HG02884 (cell line): ENCODE results near the gene PCYT1A.

Source experiments
- ATAC-seq: cut with Tn5 transposase; IDR thresholded peaks from one replicate; pipeline ENCODE4 v1.9.1; 2021; ENCODE audit warnings: mild to moderate bottlenecking, moderate library complexity; ENCODE audit not compliant: unreplicated experiment

PCYT1A gene

DNA sequence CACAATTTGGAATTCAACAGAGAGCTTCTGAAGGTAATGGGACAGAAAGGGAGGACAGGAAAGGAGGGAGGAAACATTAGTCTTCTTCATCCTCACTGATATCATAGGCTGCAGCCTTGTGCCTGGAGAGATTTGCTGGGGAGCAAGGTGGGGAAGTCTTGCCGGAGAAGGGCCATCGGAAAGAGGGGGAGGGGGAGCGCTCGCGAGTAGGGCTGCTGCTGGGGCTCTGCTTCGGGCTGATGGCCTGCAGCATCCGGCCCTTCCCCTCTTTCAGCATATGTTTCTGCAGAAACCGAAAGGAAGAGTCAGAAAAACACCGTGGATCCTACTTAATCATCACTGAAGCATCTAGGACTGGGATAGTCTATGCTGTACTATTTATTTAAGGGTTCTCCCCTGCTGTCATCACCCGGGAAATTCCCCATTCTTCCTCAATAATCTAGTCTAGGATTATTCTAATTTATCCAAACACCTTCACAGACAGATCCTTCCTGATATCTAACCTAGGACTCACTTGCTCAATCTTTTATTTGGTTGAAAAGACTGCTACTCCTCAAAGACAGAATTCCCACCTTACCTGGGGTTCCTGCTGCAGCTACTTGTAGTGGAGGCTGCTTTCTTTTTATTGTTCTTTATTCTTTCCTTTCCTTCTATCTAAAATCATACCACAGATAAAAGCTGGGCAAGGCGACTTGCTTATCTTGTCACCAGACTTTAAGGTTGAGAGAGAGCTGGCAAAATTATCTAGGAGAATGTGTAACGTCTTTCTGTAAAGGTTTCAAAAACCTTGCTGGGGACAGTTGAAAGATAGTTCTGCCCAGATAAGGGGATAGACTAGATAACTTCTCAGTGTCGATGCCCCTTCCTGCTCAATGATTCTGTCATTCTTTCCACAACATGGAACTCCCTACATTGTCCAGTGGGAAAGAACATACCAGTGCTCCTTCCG lies 48.6 kb downstream of the PCYT1A start:
- ATAC-seq = no peak

DNA sequence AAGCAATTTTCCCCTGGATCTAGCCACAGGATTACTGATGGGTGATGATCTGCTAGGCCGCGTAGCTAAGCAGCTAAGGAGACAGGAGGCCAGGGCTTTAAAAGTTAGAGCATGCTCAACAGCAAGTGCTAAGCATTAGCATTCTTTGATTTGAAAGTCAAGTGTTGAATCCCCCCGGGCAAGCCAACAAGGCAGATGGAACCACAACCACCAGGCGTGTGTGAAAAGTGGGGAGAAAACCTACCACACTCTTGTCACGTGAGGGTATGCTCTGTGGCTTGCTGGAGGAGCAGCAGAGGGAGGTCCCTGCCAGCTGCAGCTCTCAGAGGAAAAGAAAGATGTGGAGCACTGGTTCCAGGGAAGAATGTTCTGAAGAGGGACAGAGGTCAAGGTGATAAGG lies 50.3 kb downstream of the PCYT1A start:
- no peak for ATAC-seq

DNA sequence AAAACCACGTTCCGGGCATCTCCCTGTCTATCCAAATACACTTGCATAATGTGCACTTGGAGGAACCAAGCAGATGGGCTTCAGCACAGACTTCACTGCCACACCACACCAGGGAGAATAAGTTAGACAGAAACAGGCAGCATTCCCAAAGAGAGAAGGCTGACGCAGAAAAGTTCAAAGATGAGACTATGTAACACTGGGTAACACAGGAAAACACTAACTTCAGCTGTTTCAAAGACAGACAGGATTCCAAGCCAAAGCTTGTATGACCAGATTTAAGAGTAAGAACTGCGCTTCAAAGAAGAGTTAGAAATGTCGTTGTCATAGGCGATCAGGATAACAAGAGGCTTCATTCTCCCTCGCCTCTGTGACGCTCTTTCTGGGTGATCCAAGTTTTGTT lies 51.3 kb downstream of the PCYT1A start:
- no peak for ATAC-seq

DNA sequence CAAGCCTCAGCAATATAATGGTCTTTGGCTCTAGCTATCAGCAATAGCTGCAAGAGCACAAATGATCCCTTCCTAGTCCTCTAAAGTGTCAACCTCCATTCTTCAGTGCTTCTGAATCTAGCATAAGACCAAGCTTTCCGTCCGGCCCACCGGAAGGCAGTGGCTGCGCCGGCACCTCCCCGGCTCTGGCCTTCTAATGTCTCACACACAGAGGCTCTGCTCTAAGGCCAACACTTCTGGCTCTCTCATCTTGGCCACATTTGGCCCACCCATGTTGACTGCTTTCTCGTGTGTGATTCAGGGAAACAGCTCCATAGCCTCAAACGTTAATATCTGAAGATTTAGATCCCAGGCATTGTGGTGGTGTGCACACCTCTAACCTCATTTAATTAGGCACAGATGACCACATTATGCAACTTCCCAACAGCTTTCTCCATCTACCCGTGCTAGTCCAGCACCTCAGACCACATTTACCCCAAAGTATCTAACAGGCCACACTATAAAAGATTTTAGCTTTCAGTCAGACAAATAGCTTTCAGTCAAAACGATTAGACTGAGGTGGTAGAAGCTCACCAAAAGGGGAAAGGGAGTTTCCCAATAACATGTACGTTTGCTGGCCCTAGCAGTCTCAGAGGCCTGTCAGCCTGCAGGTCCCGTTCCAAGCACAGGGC lies 51.9 kb downstream of the PCYT1A start:
- no peak for ATAC-seq

DNA sequence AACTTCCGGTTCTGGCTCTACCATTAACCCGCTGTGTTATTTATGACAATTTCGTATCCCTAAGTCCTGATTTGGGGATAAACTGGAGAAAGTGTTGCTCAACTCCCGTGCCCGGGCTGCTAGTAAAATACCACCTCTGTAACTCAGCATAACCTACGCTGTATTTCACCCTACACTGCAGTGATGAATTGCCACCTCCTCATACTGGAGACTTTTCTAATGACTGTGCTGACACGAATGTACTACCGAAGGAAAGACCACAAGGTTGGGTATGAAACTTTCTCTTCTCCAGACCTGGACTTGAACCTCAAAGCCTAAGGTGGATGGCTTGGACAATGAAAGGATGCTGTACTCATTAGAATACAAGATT lies 54.7 kb downstream of the PCYT1A start:
- no peak for ATAC-seq

DNA sequence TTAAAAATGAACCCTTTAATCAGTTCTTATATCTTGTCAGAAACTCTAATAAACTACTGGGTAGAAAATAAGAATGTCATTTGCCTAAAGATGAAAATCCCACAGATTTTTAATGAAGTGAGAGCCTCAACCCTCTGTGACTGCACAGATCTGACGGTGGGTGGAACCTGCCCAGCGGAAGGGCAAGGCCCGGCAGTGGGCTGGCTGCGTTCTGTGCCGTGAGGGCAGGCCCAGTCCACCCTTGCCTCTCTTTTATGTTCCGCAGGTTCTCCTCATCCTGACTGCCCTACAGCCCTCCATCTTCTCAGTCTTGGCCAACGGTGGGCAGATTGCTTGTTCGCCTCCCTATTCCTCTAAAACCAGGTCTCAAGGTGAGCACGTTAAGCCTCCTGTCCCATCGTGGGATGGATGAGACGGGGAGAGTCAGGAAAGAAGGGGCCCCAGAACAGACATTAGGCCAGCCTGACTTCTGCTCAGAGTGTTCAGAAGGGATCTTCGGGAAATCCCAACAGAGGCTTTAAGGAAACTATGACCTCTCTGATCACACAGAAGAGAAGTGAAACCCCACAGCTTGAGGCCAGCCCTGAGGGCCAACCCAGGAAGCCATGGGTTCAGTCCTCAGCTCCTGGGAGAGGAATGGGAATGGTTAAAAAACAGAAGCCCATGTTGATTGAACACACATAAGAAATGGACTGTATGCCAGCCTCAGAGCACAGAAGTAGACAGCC lies 55.2 kb downstream of the PCYT1A start:
- ATAC-seq = no peak

DNA sequence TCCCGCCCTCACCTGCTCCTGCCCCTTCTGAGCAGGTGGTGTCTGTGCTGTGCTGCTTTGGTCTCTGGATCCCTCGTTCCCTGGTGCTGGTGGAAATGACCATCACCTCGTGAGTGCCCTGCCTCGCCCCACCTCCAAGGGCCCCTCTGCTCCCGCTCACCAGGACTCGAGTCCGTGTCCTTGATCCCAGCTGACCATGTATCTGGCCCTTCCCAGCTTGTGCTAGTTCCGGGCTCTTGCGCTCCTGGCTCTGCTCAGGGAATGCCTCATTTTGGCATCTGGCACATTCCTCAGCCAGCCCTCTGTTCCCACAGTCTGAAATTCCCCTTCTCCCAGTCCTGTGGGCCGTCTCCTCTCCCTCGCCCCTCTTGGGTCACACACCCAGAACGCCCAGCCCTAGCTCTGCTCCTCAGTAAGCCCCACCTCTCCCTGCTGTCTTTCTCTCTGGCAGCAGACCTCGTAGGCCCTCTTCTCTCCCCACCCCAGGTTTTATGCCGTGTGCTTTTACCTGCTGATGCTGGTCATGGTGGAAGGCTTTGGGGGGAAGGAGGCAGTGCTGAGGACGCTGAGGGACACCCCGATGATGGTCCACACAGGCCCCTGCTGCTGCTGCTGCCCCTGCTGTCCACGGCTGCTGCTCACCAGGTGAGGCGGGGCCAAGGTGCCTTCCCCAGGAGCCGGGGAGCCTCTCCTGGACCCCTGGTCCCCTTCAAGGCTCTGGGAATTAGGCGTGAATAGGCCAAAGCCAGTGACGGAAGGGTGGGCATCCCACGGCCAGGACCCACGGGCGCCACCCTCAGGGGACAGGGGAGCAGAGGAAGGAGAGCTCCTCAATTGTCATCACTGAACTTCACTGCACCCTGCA lies 59.7 kb downstream of the PCYT1A start:
- ATAC-seq = no peak

DNA sequence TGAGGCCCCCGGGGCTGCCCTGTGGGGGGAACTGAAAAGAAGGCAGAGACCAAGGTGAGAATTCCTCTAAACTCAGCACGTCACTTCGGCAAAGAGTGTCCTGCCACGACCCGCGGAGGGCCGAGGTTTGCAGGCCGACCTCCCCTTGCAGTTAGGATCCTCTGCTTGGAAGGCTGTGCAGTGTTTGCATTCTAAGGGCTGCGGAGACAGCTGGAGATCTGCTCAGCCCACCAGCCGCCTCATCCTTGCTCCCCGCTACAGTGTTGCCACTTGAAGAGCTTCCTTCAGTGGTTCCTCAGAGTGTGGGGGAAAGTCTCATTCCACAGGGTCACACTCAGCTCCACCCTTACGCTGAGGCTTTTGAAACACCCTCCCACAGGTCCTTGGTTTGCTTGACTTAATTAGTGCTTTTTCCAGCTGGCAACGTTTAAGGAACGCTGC lies 60.4 kb downstream of the PCYT1A start:
- ATAC-seq = no peak

DNA sequence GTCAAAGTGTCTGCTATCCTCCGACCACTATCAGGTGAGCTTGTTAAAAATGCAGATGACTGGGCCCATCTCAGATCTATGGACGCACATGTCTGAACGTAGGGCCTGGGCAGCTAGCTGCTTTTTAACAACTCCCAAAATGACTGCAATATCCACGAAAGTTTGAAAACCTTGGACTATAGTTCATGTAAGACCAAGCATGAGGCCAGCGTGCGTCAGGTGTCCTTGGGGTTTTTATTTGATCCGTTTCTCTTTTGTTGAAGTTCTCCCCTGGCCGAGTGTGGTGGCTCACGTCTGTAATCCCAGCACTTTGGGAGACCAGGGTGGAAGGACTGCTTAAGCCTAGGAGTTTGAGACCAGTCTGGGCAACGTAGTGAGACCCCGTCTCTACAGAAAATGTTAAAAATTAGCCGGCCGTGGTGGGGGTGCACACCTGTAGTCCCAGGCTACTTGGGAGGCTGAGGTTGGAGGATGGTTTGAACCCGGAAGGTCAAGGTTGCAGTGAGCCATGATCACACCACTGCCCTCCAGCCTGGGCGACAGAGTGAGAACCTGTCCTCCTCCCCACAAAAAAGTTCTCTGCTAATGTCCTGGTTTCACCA lies 61.7 kb downstream of the PCYT1A start:
- no peak for ATAC-seq

DNA sequence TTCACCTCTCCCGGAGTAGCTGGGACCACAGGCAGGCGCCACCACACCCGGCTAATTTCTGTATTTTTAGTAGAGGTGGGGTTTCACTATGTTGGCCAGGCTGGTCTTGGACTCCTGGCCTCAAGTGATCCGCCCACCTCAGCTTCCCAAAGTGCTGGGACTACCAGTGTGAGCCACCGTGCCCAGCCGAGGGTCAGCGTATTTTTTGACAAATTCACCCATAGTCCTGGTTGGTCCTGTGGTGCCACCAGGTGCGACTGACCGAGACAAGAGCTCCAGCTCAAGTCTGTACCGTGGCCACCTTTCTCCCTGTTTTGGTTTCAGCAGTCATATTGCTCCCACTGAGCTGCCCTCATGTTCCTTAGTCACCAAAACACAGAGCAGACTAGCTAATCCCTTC lies 62.4 kb downstream of the PCYT1A start:
- no peak for ATAC-seq

DNA sequence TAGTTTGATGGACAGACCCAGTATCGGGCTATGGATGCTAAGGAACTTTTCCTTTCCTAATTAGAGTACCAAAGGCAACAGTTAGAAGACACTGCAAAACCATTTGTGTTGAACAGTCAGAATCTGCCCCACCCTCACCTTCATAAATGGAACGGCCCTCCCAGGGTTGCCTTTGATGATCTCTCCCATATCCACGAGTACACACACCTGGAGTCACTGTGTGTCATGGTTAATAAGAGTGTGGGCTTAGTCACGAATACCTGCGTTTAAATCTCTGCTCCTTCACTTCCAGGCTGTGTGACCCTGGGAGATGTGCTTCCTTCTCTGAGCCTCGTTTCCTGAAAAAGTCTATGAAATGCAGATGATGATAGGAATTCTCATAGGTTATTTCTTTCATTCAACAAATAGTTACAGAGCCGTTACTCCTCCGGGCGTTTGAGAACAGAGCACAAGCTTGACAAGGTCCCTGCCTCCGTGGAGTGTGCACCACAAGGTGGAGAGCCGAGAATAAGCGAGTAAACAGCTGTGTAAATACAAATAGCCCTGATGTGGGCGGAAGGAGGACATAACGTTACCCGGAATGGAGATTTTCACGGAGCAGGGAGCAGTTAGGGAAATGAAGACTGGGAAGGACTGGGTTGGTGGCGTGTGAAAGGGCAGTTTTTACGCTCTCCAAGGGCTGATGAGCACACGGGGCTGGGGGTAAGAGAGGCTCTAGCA lies 64.5 kb downstream of the PCYT1A start:
- no peak for ATAC-seq

DNA sequence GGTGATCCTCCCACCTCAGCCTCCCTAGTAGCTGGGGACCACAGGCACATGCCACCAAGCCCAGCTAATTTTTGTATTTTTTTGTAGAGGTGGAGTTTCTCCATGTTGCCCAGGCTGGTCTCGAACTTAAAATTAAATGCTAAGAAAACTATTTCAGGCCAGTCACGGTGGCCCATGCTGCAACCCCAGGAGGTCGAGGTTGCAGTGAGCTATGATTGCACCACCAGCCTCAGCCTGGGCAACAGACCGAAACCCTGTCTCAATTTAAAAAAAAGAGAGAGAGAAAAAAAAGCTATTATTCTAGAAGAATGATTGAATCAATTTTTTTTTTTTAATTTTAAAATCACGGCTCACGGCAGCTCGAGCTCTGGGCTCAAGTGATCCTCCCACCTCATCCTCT lies 66.5 kb downstream of the PCYT1A start:
- no peak for ATAC-seq

DNA sequence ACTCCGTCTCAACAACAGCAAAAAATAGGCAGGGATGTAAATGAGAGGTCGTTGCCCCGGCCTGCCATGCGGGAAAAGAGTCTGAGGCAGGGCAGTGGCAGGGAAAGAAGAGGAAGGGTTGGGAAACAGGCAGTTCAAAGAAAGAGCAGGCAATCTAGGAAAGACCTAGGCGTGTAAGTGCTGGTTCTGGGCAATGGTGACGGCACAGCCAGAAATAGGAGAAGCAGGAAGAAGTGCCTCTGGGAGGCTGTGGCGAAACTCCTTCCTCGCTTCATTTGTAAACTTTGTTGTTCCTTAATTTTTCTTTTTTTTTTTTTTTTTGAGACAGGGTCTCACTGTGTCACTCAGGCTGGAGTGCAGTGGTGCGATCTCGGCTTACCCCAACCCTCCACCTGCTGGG lies 66.9 kb downstream of the PCYT1A start:
- no peak for ATAC-seq

DNA sequence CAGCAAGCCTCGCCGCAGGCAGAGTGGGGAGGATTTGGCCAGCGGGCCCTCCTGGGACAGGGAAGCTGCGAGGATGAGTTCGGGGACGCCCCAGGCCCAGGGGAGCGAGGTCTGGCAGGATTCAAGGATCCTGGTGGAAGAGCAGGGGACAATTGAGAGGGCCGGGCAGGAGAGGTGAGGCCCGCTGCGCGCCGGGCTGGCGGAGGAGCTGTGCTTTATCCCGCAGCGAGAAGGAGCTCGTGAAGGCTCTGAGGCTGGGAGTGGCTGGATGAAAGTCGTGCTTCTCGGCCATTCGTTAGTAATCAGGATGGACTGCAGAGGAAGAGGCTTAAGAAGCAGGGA lies 67.6 kb downstream of the PCYT1A start:
- no peak for ATAC-seq

DNA sequence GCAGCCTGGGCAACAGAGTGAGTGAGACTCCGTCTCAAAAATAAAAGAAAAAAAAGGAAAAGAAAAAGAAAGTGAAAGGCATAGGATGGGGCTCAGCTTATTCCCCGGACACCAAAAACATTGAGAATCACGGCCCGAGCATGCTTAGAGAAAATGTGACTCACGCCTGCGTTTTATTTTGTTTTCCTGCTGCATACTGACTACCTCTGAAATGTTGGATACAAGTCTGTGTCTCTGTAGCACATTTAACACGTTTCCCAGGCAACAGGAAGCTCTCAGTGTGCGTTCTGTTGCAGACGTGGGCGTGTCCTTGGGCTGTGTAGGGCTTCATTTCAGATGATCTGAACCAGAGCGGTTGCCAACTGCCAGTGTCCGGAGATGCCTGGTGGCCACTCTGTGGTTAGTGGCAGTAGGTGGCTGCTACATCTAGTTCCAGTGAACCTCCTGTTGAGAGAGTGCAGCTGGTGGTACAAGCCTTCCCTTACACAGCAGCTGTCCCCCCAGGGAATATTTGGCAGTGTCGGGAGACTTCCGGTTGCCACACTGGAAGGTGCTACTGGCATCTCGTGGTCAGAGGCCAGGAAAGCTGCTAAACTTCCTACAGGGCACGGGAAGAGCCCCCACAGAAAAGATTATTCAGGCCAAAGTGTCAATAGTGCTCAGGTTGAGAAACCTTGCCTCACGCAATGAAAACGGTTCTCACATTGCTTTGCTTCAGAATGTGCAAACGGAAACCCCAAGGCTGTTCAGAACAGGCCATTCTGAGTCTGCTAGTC lies 68.1 kb downstream of the PCYT1A start:
- no peak for ATAC-seq

DNA sequence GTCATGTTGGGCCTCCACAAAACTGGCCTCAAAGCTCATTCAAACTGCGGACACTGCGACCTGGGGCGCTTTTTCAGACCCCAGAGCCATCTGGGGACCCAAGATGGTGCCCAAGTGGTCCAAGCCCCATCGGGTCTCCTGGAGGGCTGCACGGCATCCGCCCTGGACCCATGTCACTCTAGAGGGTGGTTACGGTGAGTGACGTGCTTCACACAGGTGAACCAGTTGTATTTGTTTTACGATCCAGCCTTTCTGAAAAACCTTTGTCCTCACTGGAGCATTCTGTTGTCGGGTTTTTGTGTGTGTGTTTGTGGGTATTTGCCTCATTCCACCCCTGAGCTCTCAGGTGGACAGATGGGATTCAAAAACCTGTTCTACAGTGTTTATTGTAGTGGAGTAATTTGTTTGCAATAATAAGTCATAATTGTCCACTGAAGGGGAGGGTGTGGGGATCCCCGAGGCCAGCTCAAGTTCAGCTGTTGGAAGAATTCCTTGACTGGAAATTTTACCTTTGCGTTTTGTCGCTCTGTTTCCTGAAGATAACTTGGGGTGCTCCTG lies 69.3 kb downstream of the PCYT1A start:
- no peak for ATAC-seq

DNA sequence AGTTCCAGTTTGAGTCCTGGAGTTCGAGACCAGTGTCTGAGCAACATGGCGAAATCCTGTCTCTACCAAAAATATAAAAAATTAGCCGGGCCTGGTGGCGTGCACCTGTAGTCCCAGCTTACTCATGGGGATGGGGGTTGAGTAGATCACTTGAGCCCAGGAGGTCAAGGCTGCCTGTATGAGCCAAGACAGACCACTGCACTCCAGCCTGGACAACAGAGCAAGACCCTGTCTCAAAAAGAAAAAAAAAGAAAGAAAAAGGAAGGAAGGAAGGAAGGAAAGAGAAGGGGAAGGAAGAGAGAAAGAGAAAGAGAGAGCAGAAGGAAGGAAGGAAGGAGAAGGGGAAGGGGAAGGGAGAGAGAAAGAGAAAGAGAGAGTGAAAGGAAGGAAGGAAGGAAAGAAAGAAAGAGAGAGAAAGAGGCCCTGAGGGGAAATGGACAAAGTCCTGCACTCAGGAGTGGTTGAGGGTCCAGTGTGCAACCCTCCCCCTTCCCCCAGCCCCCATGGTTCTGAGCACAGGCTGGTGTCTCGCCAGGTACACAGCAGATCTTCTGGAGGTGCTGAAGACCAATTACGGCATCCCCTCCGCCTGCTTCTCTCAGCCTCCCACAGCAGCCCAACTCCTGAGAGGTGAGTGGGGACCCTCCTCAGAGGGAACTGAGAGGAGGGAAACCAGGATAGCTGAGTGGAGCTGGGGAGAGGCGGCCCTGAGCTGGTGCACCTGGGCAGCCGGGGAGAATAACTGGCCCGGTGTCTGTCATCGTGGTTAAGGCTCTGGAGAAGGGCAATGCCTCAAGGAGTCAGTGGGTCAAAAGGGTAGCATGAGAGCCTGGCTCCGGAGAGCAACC lies 70.0 kb downstream of the PCYT1A start:
- no peak for ATAC-seq

DNA sequence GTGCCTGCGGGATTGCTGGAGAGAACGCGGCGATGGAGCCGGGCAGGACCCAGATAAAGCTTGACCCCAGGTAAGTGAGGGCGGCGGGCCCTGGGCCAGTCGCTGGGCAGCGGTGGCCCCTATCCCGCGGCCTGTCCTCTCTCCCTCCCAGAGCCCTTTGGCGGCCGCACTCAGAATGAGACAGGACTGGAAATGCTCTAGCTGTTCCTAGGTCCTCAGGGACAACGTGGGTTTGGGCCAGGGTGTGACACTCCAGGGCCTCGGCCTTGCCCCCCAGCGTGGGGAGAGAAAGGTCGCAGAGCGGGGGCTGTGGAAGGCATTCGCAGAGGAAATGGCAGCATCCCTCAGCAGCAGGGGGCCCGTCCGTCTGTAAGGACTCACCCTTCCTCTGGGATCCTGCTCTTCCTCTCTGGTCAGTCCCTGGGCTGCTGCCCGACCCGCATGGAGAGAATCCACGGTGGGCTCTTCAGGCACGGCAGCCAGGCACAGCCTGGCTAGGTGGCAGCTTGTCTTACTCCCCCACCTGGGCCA lies 70.8 kb downstream of the PCYT1A start:
- no peak for ATAC-seq
